Endothelial cell of umbilical vein (primary cell): ENCODE results near the gene OR10P1. TPM values are rescaled to one million over a fixed set of nuclear protein-coding genes. Genes with fewer than 3 reads are reported as not detected.

Experiments
- BruUV-seq: library from RNA; stranded (reverse); fragments of 400-500 nt; replicated peaks from 2 replicates; lab custom pipeline; 2021; lab: Mats Ljungman, UMichigan
- CTCF ChIA-PET: fragments of 300-600, 350-600 bp; sonication (Branson Sonifier 250); formaldehyde crosslinking; loops from one replicate; lab custom pipeline; 2021; ENCODE audit warnings: antibody characterized with exemption, inconsistent platforms; lab: Charles Lee
- POLR2A ChIA-PET: fragments of 300-600, 350-600 bp; sonication (Branson Sonifier 250); formaldehyde crosslinking; loops from one replicate; lab custom pipeline; 2021; ENCODE audit warnings: antibody characterized with exemption, inconsistent platforms; lab: Charles Lee
- DNase-seq: peaks from one replicate; pipeline ENCODE4 v3.0.0-alpha.2; 2011; ENCODE audit warnings: low read depth, low spot score
- FAIRE-seq: peaks from 2 replicates; lab custom pipeline; 2011; peaks lifted over from hg19 to GRCh38; lab: Jason Lieb, UNC
- H2AFZ ChIP-seq: 2 replicates; pipeline ENCODE4 v1.6.0; 2012; ENCODE audit warnings: low read depth, low read length, control low read depth, inconsistent platforms
- H3K27ac ChIP-seq: 2 replicates; pipeline ENCODE4 v1.5.1; 2011; ENCODE audit warnings: low read depth, mild to moderate bottlenecking, control low read depth, low read length, moderate library complexity; ENCODE audit not compliant: insufficient read depth
- H3K27me3 ChIP-seq, 2 experiments: 2 replicates each; pipeline versions ENCODE4 v1.6.0 to v1.6.1; 2011; ENCODE audit warnings: low read length in 2 of 2, mixed read lengths in 1 of 2; ENCODE audit not compliant: control insufficient read depth in 2 of 2, insufficient read depth in 2 of 2
- H3K36me3 ChIP-seq, 2 experiments: 2 replicates in 1 of 2; 3 replicates in 1 of 2; pipeline ENCODE4 v1.5.1; 2011; ENCODE audit warnings: low read length in 2 of 2, mild to moderate bottlenecking in 1 of 2, moderate library complexity in 1 of 2; ENCODE audit not compliant: control insufficient read depth in 2 of 2, insufficient read depth in 2 of 2; ENCODE audit errors: extremely low read depth in 1 of 2
- H3K4me1 ChIP-seq: 3 replicates; pipeline ENCODE4 v1.5.1; 2011; ENCODE audit warnings: mild to moderate bottlenecking, low read length; ENCODE audit not compliant: control insufficient read depth, insufficient read depth; ENCODE audit errors: extremely low read depth
- H3K4me2 ChIP-seq: 2 replicates; pipeline ENCODE4 v1.6.1; 2011; ENCODE audit warnings: low read length, control low read depth, mixed read lengths; ENCODE audit not compliant: insufficient read depth
- H3K4me3 ChIP-seq, 3 experiments: fragments of 200-600 bp in 1 of 3; sonication (generic), shearing (Covaris generic) in 1 of 3; replicated peaks in 1 of 3; 2 replicates each; pipeline ENCODE4 v1.5.1; 2011 to 2016; ENCODE audit warnings: control low read depth in 3 of 3, low read length in 3 of 3, mild to moderate bottlenecking in 2 of 3, inconsistent platforms in 1 of 3, low read depth in 1 of 3, moderate library complexity in 1 of 3; ENCODE audit not compliant: insufficient read depth in 1 of 3
- H3K79me2 ChIP-seq: 2 replicates; pipeline ENCODE4 v1.6.0; 2012; ENCODE audit warnings: low read length, inconsistent platforms; ENCODE audit not compliant: control insufficient read depth, insufficient read depth
- H3K9ac ChIP-seq: replicated peaks from 2 replicates; pipeline ENCODE3; 2011; ENCODE audit warnings: low read length, control low read depth; ENCODE audit not compliant: insufficient read depth; ENCODE audit errors: extremely low read depth
- H3K9me1 ChIP-seq: replicated peaks from 3 replicates; pipeline ENCODE4 v1.6.0; 2011; ENCODE audit warnings: mild to moderate bottlenecking, low read length; ENCODE audit not compliant: control insufficient read depth, insufficient read depth; ENCODE audit errors: extremely low read depth
- H3K9me3 ChIP-seq: replicated peaks from 2 replicates; pipeline ENCODE4 v1.5.1; 2012; ENCODE audit warnings: low read length, inconsistent platforms; ENCODE audit not compliant: control insufficient read depth, insufficient read depth
- H4K20me1 ChIP-seq: replicated peaks from 2 replicates; pipeline ENCODE3; 2011; ENCODE audit warnings: mild to moderate bottlenecking, low read length; ENCODE audit not compliant: control insufficient read depth, insufficient read depth; ENCODE audit errors: extremely low read depth
- EZH2 ChIP-seq: IDR thresholded peaks from 2 replicates; pipeline ENCODE4 v1.6.1; 2012; ENCODE audit warnings: borderline replicate concordance, low read depth, mild to moderate bottlenecking, moderate library complexity, low read length, inconsistent platforms; ENCODE audit not compliant: severe bottlenecking
- FOS ChIP-seq: IDR thresholded peaks from 2 replicates; pipeline ENCODE4 v1.6.1; 2011; ENCODE audit warnings: mild to moderate bottlenecking, low read length, moderate library complexity, borderline replicate concordance; ENCODE audit not compliant: insufficient read depth
- GATA2 ChIP-seq: IDR thresholded peaks from 2 replicates; pipeline ENCODE4 v1.7.0; 2011; ENCODE audit warnings: low read depth, mild to moderate bottlenecking, moderate library complexity, mixed read lengths, low read length; ENCODE audit not compliant: insufficient read length, insufficient read depth
- JUN ChIP-seq: IDR thresholded peaks from 2 replicates; pipeline ENCODE4 v1.6.1; 2011; ENCODE audit warnings: borderline replicate concordance, low read depth; ENCODE audit not compliant: insufficient read length, insufficient read depth
- MYC ChIP-seq: IDR thresholded peaks from one replicate; pipeline ENCODE4 v1.6.1; 2011; ENCODE audit warnings: mild to moderate bottlenecking, low read depth, low read length
- POLR2A ChIP-seq: IDR thresholded peaks from 2 replicates; pipeline ENCODE4 v1.6.1; 2012; ENCODE audit warnings: low read depth, mild to moderate bottlenecking, control low read depth, low read length
- POLR2AphosphoS5 ChIP-seq: IDR thresholded peaks from 2 replicates; pipeline ENCODE4 v1.6.1; 2012; ENCODE audit warnings: low read depth, mild to moderate bottlenecking, control low read depth, low read length, moderate library complexity; ENCODE audit not compliant: insufficient read depth
- dilution Hi-C: fragments of 300-500 bp; cut with MboI; formaldehyde crosslinking; loops from one replicate; pipeline ENCODE4 v1.15.0; 2019; ENCODE audit warnings: low sequenced_read_pairs; ENCODE audit not compliant: extremely low pct_ligation_motif_present
- intact Hi-C: fragments of 100-400 bp; cut with micrococcal nuclease; formaldehyde crosslinking; loops from one replicate; pipeline ENCODE4 v1.10.0; 2022
- polyA plus RNA-seq, 4 experiments: library from polyadenylated mRNA; depleted of rRNA in 3 of 4; stranded (reverse) in 3 of 4; unstranded in 1 of 4; fragments of >200 nt; gene quantifications; 2 replicates each; pipeline versions ENCODE4 v1.2.1 to v1.2.3, GENCODE V29; 2011 to 2012; ENCODE audit warnings: missing spikeins in 1 of 4
- total RNA-seq: library from RNA; stranded (reverse); gene quantifications from 2 replicates; pipeline ENCODE4 v1.2.3, GENCODE V29; 2021
- TF ChIP-seq, protein P1 (sequence below): IDR thresholded peaks from 2 replicates; pipeline ENCODE4 v1.6.1; 2011; ENCODE audit not compliant: insufficient read depth, insufficient read length
- TF ChIP-seq, protein P2 (sequence below), 2 donors: IDR thresholded peaks; 1 replicate in 1 of 2; 2 replicates in 1 of 2; pipeline ENCODE4 v1.5.1; 2011; ENCODE audit warnings: low read length in 2 of 2, mild to moderate bottlenecking in 2 of 2, moderate library complexity in 2 of 2, control low read depth in 1 of 2, inconsistent platforms in 1 of 2, low read depth in 1 of 2; ENCODE audit not compliant: insufficient read depth in 1 of 2; ENCODE audit errors: extremely low read depth in 1 of 2

The OR10P1 gene
- total and polyA plus RNA-seq, 2 donors (not counting 3 experiments of a cell fraction or from before 2014, with no cell fraction given) = not detected

DNA sequence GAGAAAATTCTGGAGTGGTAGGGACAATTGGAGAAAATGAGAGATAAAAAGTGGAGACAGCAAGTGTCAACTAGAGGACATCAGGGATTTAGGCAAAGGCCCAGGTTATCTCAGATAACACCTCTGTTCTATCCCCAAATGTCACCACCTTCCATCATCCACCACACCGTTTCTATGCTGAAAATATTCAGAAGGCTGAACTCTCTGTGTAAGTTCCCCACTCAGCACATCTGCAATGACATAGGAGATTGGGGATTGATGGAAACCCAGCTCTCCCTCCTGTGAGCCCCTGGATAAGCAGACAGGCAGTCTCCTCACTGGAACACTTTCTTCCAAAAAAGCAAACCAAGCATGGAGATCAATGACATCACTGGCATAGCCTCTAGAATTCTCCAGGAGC lies 5.6 kb upstream of the OR10P1 start:
- CTCF ChIA-PET = no interaction called here
- peaks cover 4 to 6% of the 10 kb centered on the region in 2 experiments for H3K27me3 ChIP-seq
- DNase-seq (no peak), FAIRE-seq (no peak)
- H3K4me1 ChIP-seq = no peaks in the 10 kb centered on the region
- H3K9ac ChIP-seq = no peak overlapping the region
- H3K79me2 ChIP-seq = no peaks in the 10 kb centered on the region
- H3K36me3 ChIP-seq = no peaks in the 10 kb centered on the region
- intact Hi-C loops (no loop called here), dilution Hi-C loops (no loop called here)
- H3K27ac ChIP-seq = no peak overlapping the region
- POLR2A ChIA-PET = no interaction called here
- TF ChIP-seq, protein P1, sequence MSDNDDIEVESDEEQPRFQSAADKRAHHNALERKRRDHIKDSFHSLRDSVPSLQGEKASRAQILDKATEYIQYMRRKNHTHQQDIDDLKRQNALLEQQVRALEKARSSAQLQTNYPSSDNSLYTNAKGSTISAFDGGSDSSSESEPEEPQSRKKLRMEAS = no peak
- TF ChIP-seq JUN (no peak), EZH2 (no peak), MYC (no peak), POLR2AphosphoS5 (no peak), FOS (no peak), POLR2A (no peak), GATA2 (no peak)
- TF ChIP-seq, protein P2, sequence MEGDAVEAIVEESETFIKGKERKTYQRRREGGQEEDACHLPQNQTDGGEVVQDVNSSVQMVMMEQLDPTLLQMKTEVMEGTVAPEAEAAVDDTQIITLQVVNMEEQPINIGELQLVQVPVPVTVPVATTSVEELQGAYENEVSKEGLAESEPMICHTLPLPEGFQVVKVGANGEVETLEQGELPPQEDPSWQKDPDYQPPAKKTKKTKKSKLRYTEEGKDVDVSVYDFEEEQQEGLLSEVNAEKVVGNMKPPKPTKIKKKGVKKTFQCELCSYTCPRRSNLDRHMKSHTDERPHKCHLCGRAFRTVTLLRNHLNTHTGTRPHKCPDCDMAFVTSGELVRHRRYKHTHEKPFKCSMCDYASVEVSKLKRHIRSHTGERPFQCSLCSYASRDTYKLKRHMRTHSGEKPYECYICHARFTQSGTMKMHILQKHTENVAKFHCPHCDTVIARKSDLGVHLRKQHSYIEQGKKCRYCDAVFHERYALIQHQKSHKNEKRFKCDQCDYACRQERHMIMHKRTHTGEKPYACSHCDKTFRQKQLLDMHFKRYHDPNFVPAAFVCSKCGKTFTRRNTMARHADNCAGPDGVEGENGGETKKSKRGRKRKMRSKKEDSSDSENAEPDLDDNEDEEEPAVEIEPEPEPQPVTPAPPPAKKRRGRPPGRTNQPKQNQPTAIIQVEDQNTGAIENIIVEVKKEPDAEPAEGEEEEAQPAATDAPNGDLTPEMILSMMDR (IDR thresholded peaks at IDR 0.05; ENCODE audit: extremely low read depth in 1 of 2, insufficient read depth in 1 of 2, low read depth in 1 of 2, low read length in 2 of 2) = no peak
- no peaks in the 10 kb centered on the region for H3K9me1 ChIP-seq
- H3K9me3 ChIP-seq = no peaks in the 10 kb centered on the region
- H3K4me2 ChIP-seq = no peak overlapping the region
- no peaks in the 10 kb centered on the region for H4K20me1 ChIP-seq
- H2AFZ ChIP-seq = no peak overlapping the region
- no peak overlapping the region for H3K4me3 ChIP-seq
- no TSS peak for BruUV-seq
